WTC11 (cell line): ENCODE measurements around the gene TPM3. TPM values are rescaled to one million over a fixed set of nuclear protein-coding genes. Genes with fewer than 3 reads are reported as not detected.

ENCODE experiments used
- ATAC-seq: fragments of 200-7000 bp; cut with Tn5 transposase; 2 replicates; pipeline ENCODE4 v1.10.0; 2021; ENCODE audit warnings: mild to moderate bottlenecking, moderate library complexity
- CTCF ChIA-PET: fragments of 300-600 bp; sonication (Branson Sonifier 250); formaldehyde crosslinking; loops from one replicate; lab custom pipeline; 2021; ENCODE audit warnings: antibody characterized with exemption; lab: Charles Lee
- POLR2A ChIA-PET: fragments of 350-600 bp; sonication (Branson Sonifier 250); formaldehyde crosslinking; loops from one replicate; lab custom pipeline; 2021; ENCODE audit warnings: antibody characterized with exemption; lab: Charles Lee
- DNase-seq: peaks from one replicate; pipeline ENCODE4 v3.0.0; 2021; ENCODE audit warnings: low spot score
- H3K27ac Mint-ChIP-seq: 2 replicates; pipeline ENCODE4 v1.8.0; 2021; ENCODE audit warnings: mixed read lengths
- H3K27me3 Mint-ChIP-seq: 2 replicates; pipeline ENCODE4 v1.8.0; 2021; ENCODE audit warnings: low read depth, mild to moderate bottlenecking, moderate library complexity, mixed read lengths
- H3K36me3 Mint-ChIP-seq: 2 replicates; pipeline ENCODE4 v1.8.0; 2021; ENCODE audit warnings: mixed read lengths
- H3K4me1 Mint-ChIP-seq: 2 replicates; pipeline ENCODE4 v1.8.0; 2022; ENCODE audit warnings: mixed read lengths
- H3K4me3 Mint-ChIP-seq: 2 replicates; pipeline ENCODE4 v1.8.0; 2021; ENCODE audit warnings: mild to moderate bottlenecking, moderate library complexity, mixed read lengths
- H3K9me3 Mint-ChIP-seq: 2 replicates; pipeline ENCODE4 v1.8.0; 2021; ENCODE audit warnings: mixed read lengths
- ARID4B ChIP-seq: sonication (generic); formaldehyde crosslinking; IDR thresholded peaks from 2 replicates; pipeline ENCODE4 v1.8.0; 2023; ENCODE audit warnings: missing genetic modification reagents, mild to moderate bottlenecking, borderline replicate concordance
- CBFB ChIP-seq: sonication (generic); formaldehyde crosslinking; IDR thresholded peaks from 2 replicates; pipeline ENCODE4 v1.8.1; 2022; ENCODE audit warnings: mild to moderate bottlenecking, low read depth, missing genetic modification reagents
- CDX4 ChIP-seq: fragments of 250-450 bp; sonication (Bioruptor Pico); IDR thresholded peaks from 2 replicates; pipeline ENCODE4 v1.9.0; 2021; ENCODE audit warnings: moderate library complexity, mild to moderate bottlenecking, inconsistent platforms, borderline replicate concordance
- E2F1 ChIP-seq: sonication (generic); formaldehyde crosslinking; IDR thresholded peaks from 2 replicates; pipeline ENCODE4 v1.8.0; 2022; ENCODE audit warnings: mild to moderate bottlenecking, missing genetic modification reagents
- FOXJ3 ChIP-seq: sonication (generic); formaldehyde crosslinking; IDR thresholded peaks from 2 replicates; pipeline ENCODE4 v1.9.0; 2021; ENCODE audit warnings: missing genetic modification reagents, mild to moderate bottlenecking, borderline replicate concordance
- HMGA2 ChIP-seq: fragments of 250-450 bp; sonication (Bioruptor Pico); IDR thresholded peaks from 2 replicates; pipeline ENCODE4 v1.4.0; 2021; ENCODE audit warnings: mild to moderate bottlenecking, moderate library complexity
- JUN ChIP-seq: sonication (generic); formaldehyde crosslinking; IDR thresholded peaks from 2 replicates; pipeline ENCODE4 v1.8.0; 2023; ENCODE audit warnings: mild to moderate bottlenecking, missing genetic modification reagents
- NFE2L1 ChIP-seq: sonication (generic); formaldehyde crosslinking; IDR thresholded peaks from 2 replicates; pipeline ENCODE4 v1.8.1; 2023; ENCODE audit warnings: missing genetic modification reagents
- RELA ChIP-seq: sonication (generic); formaldehyde crosslinking; IDR thresholded peaks from 2 replicates; pipeline ENCODE4 v1.8.1; 2022; ENCODE audit warnings: missing genetic modification reagents, mild to moderate bottlenecking, borderline replicate concordance
- SOX15 ChIP-seq: fragments of 250-450 bp; sonication (Bioruptor Pico); IDR thresholded peaks from 2 replicates; pipeline ENCODE4 v1.9.0; 2021; ENCODE audit warnings: mild to moderate bottlenecking
- TCF7 ChIP-seq: sonication (generic); formaldehyde crosslinking; IDR thresholded peaks from 2 replicates; pipeline ENCODE4 v1.8.0; 2022; ENCODE audit warnings: mild to moderate bottlenecking, low read depth, missing genetic modification reagents, moderate library complexity
- TEAD1 ChIP-seq: sonication (generic); formaldehyde crosslinking; IDR thresholded peaks from 2 replicates; pipeline ENCODE4 v1.8.0; 2022; ENCODE audit warnings: mild to moderate bottlenecking, missing genetic modification reagents
- USF1 ChIP-seq: sonication (generic); formaldehyde crosslinking; IDR thresholded peaks from 2 replicates; pipeline ENCODE4 v1.8.0; 2022; ENCODE audit warnings: mild to moderate bottlenecking, missing genetic modification reagents
- ZBTB21 ChIP-seq: sonication (generic); formaldehyde crosslinking; IDR thresholded peaks from 2 replicates; pipeline ENCODE4 v1.8.1; 2023; ENCODE audit warnings: mild to moderate bottlenecking, missing genetic modification reagents, borderline replicate concordance
- ZBTB43 ChIP-seq: sonication (generic); formaldehyde crosslinking; IDR thresholded peaks from 2 replicates; pipeline ENCODE4 v1.8.1; 2023; ENCODE audit warnings: mild to moderate bottlenecking, missing genetic modification reagents
- ZMAT4 ChIP-seq: fragments of 250-450 bp; sonication (Bioruptor Pico); IDR thresholded peaks from 2 replicates; pipeline ENCODE4 v1.9.0; 2021; ENCODE audit warnings: mild to moderate bottlenecking
- ZNF281 ChIP-seq: sonication (generic); formaldehyde crosslinking; IDR thresholded peaks from 2 replicates; pipeline ENCODE4 v1.8.0; 2023; ENCODE audit warnings: mild to moderate bottlenecking, missing genetic modification reagents
- ZNF396 ChIP-seq: fragments of 250-450 bp; sonication (Bioruptor Pico); IDR thresholded peaks from 2 replicates; pipeline ENCODE4 v1.8.0; 2021; ENCODE audit warnings: mild to moderate bottlenecking, moderate library complexity, borderline replicate concordance
- ZNF416 ChIP-seq: fragments of 250-450 bp; sonication (Bioruptor Pico); IDR thresholded peaks from 2 replicates; pipeline ENCODE4 v1.9.0; 2021; ENCODE audit warnings: mild to moderate bottlenecking, inconsistent platforms
- ZNF532 ChIP-seq: fragments of 250-450 bp; sonication (Bioruptor Pico); IDR thresholded peaks from 2 replicates; pipeline ENCODE4 v1.9.0; 2021; ENCODE audit warnings: mild to moderate bottlenecking, borderline replicate concordance
- total RNA-seq: library from RNA; stranded (reverse); gene quantifications from 3 replicates; pipeline ENCODE4 v1.2.3, GENCODE V29; 2021

Gene TPM3
- total RNA-seq, 1 experiment from 2014 or later, result 614 TPM

GRCh38 chr1:154191990-154192461 is at the start of gene TPM3 (continued):
- no peak for TF ChIP-seq ZNF532 (CRISPR knock-in tag)

- POLR2A ChIA-PET, result no interaction called here
- DNase-seq (no peak), ATAC-seq (no peak)
- H3K27ac Mint-ChIP-seq, result no peak overlapping the region
- H3K36me3 Mint-ChIP-seq, result peaks cover 92% of the 10 kb centered on the region
- H3K9me3 Mint-ChIP-seq, result no peaks in the 10 kb centered on the region
- CTCF ChIA-PET, result no interaction called here
- no peaks in the 10 kb centered on the region for H3K4me1 Mint-ChIP-seq
- no peak overlapping the region for H3K4me3 Mint-ChIP-seq
- H3K27me3 Mint-ChIP-seq, result no peaks in the 10 kb centered on the region
- TF ChIP-seq JUN (CRISPR knock-in tag) (no peak), ZNF416 (CRISPR knock-in tag) (no peak), ZBTB43 (CRISPR knock-in tag) (no peak), ZNF281 (no peak), SOX15 (CRISPR knock-in tag) (no peak), ZBTB21 (CRISPR knock-in tag) (no peak), ARID4B (CRISPR knock-in tag) (no peak), E2F1 (CRISPR knock-in tag) (no peak), RELA (no peak), CDX4 (CRISPR knock-in tag) (no peak), USF1 (CRISPR knock-in tag) (no peak), ZMAT4 (CRISPR knock-in tag) (no peak), HMGA2 (no peak), TEAD1 (CRISPR knock-in tag) (no peak), NFE2L1 (CRISPR knock-in tag) (no peak), TCF7 (CRISPR knock-in tag) (no peak), CBFB (no peak), FOXJ3 (CRISPR knock-in tag) (no peak), ZNF396 (no peak)
These were observed 48.5 kb upstream of the TPM3 start for GRCh38 chr1:154240294-154240833.
